ENCODE measurements around the gene NRIP1. TPM values are rescaled to one million over a fixed set of nuclear protein-coding genes. Genes with fewer than 3 reads are reported as not detected.

The NRIP1 gene
- total RNA-seq, 6 donors from 2014 or later, result 10.5 to 47.2 (median 34.8) TPM

GRCh38 chr21:15063814-15064575 lies 805 bp downstream of the NRIP1 start:
- Histone ChIP-seq H3K36me3 (no peaks in the 10 kb centered on the region), H3K27ac (peak overlapping the region; percentile 96 to 99 (median 98)), H3K4me1 (peaks cover 28 to 43% (median 37%) of the 10 kb centered on the region in 4 donors), H3K9me3 (no peaks in the 10 kb centered on the region), H3K27me3 (no peaks in the 10 kb centered on the region), H3K4me3 (peak overlapping the region; percentile 81 to 93 (median 89))
- 1 to 2% methylated on average over 8 to 29 of the region's 58 CpGs for whole genome bisulfite sequencing, 2 donors
- peak; percentile 30 to 31 for ATAC-seq (ENCODE audit: low FRiP score in 2 of 2)
- TF ChIP-seq EP300 (IDR thresholded peaks at IDR 0.05) (no peak), CTCF (IDR thresholded peaks at IDR 0.05) (no peak)
- DNase-seq, result peak in 1 of 2 donors; percentile 45

GRCh38 chr21:15063081-15063813 lies 1.6 kb downstream of the NRIP1 start:
- peak overlapping the region; percentile 81 to 93 (median 89) for H3K4me3 ChIP-seq
- peaks cover 32 to 50% (median 43%) of the 10 kb centered on the region in 4 donors for H3K4me1 ChIP-seq
- H3K9me3 ChIP-seq, result no peaks in the 10 kb centered on the region
- ATAC-seq (ENCODE audit: low FRiP score in 2 of 2) (no peak), DNase-seq (peak in 1 of 2 donors; percentile 29)
- no peak for TF ChIP-seq EP300 (IDR thresholded peaks at IDR 0.05)
- TF ChIP-seq CTCF (IDR thresholded peaks at IDR 0.05), result no peak
- TF ChIP-seq POLR2AphosphoS5 (IDR thresholded peaks at IDR 0.05), result no peak
- no peak for TF ChIP-seq POLR2A (IDR thresholded peaks at IDR 0.05)
- H3K27me3 ChIP-seq, result no peaks in the 10 kb centered on the region
- 7 to 26% methylated on average over 11 of the region's 11 CpGs for WGBS, 2 donors
- H3K36me3 ChIP-seq, result no peaks in the 10 kb centered on the region
- H3K27ac ChIP-seq, result peak overlapping the region; percentile 96 to 99 (median 98)

- no peak for ATAC-seq (ENCODE audit: low FRiP score in 2 of 2)
- TF ChIP-seq CTCF (IDR thresholded peaks at IDR 0.05), result no peak
- no peak for TF ChIP-seq POLR2AphosphoS5 (IDR thresholded peaks at IDR 0.05)
- TF ChIP-seq EP300 (IDR thresholded peaks at IDR 0.05), result no peak
- no peak for TF ChIP-seq POLR2A (IDR thresholded peaks at IDR 0.05)
- whole genome bisulfite sequencing, 2 donors, result 13 to 27% methylated on average over 2 of the region's 2 CpGs
- no peaks in the 10 kb centered on the region for H3K9me3 ChIP-seq
- DNase-seq, result no peak
- H3K27me3 ChIP-seq, result no peaks in the 10 kb centered on the region
- H3K4me1 ChIP-seq, result peaks cover 39 to 57% (median 46%) of the 10 kb centered on the region in 4 donors
- peak overlapping the region in 3 of 4 donors; percentile 81 to 90 (median 88) for H3K4me3 ChIP-seq
- no peaks in the 10 kb centered on the region for H3K36me3 ChIP-seq
- H3K27ac ChIP-seq, result peak overlapping the region in 1 of 4 donors; percentile 99
These were observed 2.2 kb downstream of the NRIP1 start for GRCh38 chr21:15062606-15062965.

- Histone ChIP-seq H3K4me1 (peaks cover 45 to 62% (median 52%) of the 10 kb centered on the region in 4 donors), H3K36me3 (no peaks in the 10 kb centered on the region), H3K9me3 (no peaks in the 10 kb centered on the region), H3K27me3 (no peaks in the 10 kb centered on the region), H3K4me3 (peak overlapping the region in 3 of 4 donors; percentile 81 to 90 (median 88)), H3K27ac (no peak overlapping the region)
- TF ChIP-seq POLR2AphosphoS5 (IDR thresholded peaks at IDR 0.05) (no peak), POLR2A (IDR thresholded peaks at IDR 0.05) (no peak), CTCF (IDR thresholded peaks at IDR 0.05) (no peak), EP300 (IDR thresholded peaks at IDR 0.05) (no peak)
- 50 to 53% methylated on average over 6 of the region's 6 CpGs for WGBS, 2 donors
- no peak for ATAC-seq (ENCODE audit: low FRiP score in 2 of 2)
- DNase-seq, result no peak
These were observed 2.8 kb downstream of the NRIP1 start for GRCh38 chr21:15061747-15062605.

Data from upper lobe of left lung (tissue), 6 donors.